Stimulated activated naive CD8-positive, alpha-beta T cell treated with anti-CD3 and anti-CD28 coated beads, Interleukin-15, Interleukin-2, amounts not matched to agents 100 U/mL and 50 U/mL, for 24 hours (primary cell): ENCODE data around the gene PRKG1.
"Not testable (repeated sequence)": the region's sequence is repeated elsewhere in the genome, so short reads cannot be mapped to it uniquely, and the experiment has no call there.

Experiments
- ATAC-seq: fragments of 150-1000 bp; cut with Tn5 transposase; one replicate; pipeline ENCODE4 v1.10.0; 2021
- DNase-seq: peaks from one replicate; pipeline ENCODE4 v3.0.0; 2021

Gene PRKG1

GRCh38 chr10:51272555-51272954, 198.3 kb downstream of the PRKG1 start:
- no peak for DNase-seq
- no peak for ATAC-seq

GRCh38 chr10:51273574-51273973, 199.3 kb downstream of the PRKG1 start:
- no peak for DNase-seq

DNA sequence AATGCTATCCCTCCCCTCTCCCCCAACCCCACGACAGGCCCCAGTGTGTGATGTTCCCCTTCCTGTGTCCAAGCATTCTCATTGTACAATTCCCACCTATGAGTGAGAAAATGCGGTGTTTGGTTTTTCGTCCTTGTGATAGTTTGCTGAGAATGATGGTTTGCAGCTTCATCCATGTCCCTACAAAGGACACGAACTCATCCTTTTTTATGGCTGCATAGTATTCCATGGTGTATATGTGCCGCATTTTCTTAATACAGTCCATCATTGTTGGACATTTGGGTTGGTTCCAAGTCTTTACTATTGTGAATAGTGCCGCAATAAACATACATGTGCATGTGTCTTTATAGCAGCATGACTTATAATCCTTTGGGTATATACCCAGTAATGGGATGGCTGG, 201.8 kb downstream of the PRKG1 start:
- DNase-seq, ATAC-seq: not testable (repeated sequence)

More at GRCh38 chr10:51273574-51273973, 199.3 kb downstream of the PRKG1 start:
- ATAC-seq, result no peak

DNA sequence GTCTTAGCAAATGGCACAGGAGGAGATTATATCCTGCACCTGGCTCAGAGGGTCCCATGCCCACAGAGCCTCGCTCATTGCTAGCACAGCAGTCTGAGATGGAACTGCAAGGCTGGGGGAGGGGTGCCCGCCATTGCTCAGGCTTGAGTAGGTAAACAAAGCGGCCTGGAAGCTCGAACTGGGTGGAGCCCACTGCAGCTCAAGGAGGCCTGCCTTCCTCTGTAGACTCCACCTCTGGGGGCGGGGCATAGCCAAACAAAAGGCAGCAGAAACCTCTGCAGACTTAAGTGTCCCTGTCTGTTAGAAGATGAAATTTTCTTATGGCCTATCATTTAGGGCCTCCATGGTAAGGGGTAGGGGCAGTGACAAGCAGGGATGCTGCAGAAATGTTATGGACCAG, 207.1 kb downstream of the PRKG1 start:
- not testable (repeated sequence) for DNase-seq, ATAC-seq

- no peak for ATAC-seq
These were observed 211.3 kb downstream of the PRKG1 start for GRCh38 chr10:51285601-51286000.

GRCh38 chr10:51288511-51288910, 214.2 kb downstream of the PRKG1 start:
- ATAC-seq (no peak), DNase-seq (no peak)

More at GRCh38 chr10:51285601-51286000, 211.3 kb downstream of the PRKG1 start:
- DNase-seq, result no peak

DNA sequence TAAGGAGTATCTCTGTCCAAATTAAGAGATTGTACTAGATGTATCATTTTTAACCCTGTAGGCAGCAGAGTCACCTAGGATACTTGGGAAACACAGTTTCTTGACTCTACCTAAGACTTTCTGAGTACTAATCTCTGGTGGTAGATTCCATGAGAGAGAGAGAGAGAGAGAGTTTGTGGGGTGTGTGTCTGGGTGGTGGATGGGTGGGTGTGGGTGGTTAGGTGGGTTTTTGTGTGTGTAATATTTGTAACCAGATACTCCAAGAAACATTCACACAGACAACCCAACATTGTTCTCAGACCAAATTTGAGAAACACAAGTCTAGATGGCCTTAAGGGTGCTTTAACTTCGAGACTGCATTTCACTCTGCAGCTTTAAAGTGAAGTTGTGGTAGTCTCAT, 215.2 kb downstream of the PRKG1 start:
- ATAC-seq (no peak), DNase-seq (no peak)

- DNase-seq (no peak), ATAC-seq (no peak)
These were observed 217.7 kb downstream of the PRKG1 start for GRCh38 chr10:51291961-51292360.

DNA sequence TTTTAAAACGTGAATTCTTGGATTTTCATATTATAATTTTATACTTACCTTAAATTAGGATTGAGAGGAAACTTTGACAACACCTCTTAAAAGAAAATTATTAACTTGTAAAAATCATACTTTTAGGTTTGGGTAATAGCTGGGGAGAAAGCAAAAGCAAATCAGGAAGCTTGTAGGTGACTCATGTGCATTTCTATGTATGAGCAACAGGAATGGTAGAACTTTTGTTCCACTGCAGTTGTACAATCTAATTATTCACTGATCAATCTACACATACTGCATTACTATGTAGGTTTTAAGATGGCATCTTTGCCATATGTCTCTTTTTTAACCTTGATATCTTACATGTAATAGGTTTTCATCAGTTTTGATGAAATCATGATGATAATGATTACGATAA, 223.2 kb downstream of the PRKG1 start:
- DNase-seq (no peak), ATAC-seq (no peak)

DNA sequence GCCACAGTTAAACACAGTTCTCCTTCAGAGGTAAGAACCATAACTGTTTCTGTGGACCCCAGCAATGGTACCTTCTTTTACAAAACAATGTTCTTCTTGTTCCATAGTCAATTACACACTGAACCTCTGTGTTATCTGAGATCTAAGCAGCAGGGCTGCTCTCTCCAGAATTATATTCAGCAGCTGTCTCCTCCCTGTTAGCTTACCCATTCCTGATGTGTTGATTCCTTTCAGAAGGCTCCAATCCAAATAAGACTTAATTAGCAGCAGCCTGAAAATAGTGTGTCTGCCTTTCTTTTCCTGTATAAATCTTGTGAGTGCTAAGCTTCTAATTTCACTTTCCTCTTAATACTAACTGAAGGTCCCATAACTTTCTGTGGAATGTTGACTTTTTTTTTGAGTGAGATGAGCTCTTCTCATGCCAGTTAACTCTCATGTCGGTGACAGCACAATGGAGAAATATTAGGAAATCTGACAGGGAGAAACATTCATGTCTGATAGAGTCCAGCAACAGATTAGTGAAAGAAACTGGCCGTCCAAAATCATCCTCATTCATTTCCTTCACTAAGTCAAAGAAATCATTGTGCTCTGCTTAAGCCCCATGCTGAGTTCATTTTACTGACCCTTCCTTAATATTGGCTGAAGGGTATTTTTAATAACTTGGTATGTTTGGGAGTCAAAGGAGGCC, 226.5 kb downstream of the PRKG1 start:
- DNase-seq, result no peak
- no peak for ATAC-seq

DNA sequence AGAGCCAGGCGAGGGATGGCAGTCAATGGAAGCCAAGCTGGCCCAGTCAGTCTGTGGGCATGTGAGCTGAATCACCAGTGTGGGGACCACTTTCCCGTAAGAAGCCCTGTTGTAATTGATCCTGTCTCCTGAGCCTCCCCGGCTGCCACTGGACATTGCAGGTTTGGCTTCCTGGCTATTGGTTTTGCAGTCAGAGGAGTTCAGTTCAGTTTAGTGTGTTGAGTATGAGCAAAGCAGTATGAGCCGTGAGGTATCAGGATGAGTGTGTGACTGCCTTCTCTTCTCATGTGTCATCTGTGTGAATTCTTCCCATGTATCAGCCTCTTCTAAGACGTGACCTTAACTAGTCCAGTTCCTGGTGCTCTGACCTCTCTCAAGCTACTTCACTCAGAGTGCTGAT, 227.4 kb downstream of the PRKG1 start:
- DNase-seq, result no peak
- no peak for ATAC-seq

DNA sequence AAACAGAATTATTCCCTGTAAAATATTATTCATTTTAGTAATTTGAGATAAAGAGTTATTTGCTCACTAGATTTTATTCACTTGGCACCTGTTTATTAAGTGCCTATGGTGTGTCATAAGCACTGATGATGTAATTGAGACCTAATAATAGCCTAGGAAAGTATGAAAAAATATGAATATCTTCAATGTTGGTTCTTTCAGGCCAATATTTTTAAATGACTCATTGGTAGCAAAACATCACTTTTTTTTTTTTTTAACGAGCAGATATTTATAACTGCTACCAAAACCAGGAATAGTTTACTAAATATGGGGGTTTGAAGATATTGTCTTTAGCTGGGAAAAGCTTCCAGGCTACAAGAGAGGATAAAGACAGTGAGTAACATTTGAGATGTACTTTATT, 228.0 kb downstream of the PRKG1 start:
- ATAC-seq (no peak), DNase-seq (no peak)

DNA sequence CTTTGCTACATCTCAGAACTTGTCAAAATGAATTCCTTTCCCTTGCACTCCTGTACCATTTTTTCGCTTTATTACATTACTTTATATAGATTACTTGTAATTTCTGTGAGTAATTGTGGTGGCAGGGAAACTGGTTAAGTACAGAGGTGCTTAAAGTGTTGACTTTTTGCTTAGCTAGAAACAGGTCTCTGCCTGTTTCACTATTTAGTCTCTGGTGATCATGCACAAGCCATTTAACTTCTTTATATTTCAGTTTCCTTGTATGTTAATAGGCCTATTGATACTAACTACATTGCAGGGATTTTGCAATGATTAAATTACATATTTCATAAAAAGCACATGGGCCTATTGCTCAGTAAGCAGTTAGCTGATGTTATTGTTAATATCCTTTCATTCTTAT, 233.8 kb downstream of the PRKG1 start:
- ATAC-seq, result no peak
- no peak for DNase-seq

- no peak for ATAC-seq
- DNase-seq, result no peak
These were observed 236.9 kb downstream of the PRKG1 start for GRCh38 chr10:51311228-51311627.

DNA sequence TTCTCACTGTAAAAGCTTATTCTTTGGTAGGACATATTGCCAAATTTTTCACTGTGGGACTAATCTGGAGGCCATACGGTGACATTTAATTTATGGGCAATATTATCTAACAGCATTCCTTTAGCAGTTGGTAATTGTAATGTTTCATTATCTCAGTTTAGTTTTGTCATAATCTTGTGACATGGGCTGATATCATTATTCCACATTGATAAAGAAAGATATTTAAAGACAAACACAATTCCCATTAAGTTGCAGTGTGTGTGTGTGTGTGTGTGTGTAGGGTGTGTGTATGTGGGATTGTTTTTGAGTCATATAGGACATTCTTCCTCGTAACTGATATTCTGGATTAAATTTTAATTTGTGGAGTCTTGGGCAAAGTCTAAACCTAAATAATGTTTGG, 238.5 kb downstream of the PRKG1 start:
- no peak for DNase-seq
- no peak for ATAC-seq

DNA sequence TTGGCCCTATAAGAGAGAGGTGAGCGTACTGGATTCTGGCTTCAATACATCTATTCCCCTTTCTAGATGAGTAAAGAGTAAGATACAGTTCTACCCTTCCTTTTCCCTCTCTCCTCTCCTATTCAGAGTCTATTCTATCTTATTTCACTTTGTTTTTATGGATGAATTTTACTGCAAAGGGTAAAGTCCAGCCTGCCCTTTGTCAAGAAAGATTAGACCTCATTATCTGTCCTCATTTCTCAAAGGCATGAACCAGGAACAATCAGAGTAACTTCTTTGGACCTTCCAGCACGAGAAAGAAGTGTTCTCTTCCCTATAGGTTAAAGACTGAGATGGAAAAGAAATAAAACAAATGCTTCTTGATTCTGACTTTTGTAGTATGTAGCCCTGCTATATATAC, 239.0 kb downstream of the PRKG1 start:
- ATAC-seq (no peak), DNase-seq (no peak)

DNA sequence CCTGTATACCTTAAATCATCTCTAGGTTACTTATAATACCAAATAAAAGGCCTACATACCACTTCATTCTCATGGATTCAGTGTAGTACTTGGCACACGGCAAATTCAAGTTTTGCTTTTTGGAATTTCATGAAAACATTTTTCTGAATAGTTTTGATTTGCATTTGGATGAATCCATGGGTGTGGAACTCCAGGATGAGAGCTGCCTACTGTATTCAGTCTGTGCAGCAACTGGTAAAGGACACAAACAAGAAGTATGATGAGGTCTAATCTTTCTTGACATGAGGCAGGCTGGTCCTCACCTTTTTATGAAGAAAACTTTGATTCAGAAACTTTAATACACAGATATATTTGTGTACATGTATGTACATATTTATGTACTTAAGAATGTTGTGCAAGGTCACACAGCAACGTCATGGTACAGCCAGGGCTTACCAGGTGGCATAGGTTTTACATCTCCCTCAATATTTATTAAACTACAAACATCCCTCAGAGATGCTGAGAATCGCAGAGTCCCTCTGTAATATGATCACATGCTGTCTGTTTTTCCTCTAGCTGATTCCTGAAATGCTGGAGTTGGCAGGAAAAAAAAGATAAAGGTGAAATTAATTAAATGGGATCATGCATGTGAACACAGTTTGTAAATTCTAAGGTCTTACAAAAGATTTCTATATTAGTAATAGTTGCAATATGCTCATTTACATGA, 239.6 kb downstream of the PRKG1 start:
- no peak for ATAC-seq

GRCh38 chr10:51314481-51314880, 240.2 kb downstream of the PRKG1 start:
- ATAC-seq (no peak), DNase-seq (no peak)

More for the DNA sequence above, 239.6 kb downstream of the PRKG1 start:
- DNase-seq, result no peak

DNA sequence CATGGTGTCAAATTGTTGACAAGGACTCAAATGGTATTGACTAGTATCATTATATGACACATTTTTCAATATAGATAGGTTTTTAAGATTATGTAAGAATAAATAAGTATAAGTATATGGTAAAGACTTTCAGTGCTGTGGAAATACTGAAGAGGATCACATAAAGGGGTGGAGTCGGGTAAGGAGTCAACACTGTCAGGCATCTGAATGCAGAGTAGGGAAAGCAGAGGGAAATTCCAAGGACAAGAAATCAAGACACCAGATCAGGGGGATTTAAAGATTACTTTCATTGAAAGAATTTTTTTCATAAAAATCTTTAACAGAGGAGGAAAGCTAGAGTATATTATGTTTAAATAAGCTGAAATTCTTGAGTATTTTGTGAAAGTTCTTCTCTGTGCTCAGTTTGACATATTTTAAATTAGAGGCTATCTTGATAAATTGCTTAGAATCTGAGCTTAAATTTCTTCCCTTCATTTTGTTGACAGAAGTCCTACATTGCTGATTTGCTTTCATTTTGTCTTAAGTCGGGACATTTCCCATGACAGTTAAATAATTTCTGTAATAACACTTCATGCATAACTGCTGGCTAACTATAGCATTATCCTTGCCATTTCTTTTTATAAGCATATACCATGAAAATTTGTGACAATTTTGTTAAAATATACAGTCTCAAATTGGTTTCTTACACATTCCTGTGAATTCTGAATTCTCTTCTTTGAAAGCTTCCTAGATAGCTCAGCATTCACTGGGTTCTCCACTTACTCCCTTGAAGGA, 244.3 kb downstream of the PRKG1 start:
- DNase-seq, result no peak
- no peak for ATAC-seq

GRCh38 chr10:51319173-51319435, 244.8 kb downstream of the PRKG1 start:
- no peak for DNase-seq
- no peak for ATAC-seq

DNA sequence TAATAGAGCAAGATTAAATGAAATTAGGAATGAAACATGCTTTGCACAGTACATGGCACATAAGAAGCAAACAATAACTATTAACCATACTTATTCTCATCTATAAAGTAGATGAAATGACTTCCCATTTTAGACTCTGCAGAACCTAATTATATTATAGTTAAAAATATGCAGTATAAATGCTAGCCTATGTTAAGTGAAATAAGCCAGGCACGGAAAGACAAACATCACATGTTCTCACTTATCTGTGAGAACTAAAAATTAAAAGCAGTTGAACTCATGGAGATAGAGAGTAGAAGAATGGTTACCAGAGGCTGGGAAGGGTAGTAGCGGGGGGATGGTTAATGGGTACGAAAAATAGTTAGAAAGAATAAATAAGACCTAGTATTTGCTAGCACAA, 247.0 kb downstream of the PRKG1 start:
- no peak for DNase-seq
- ATAC-seq, result no peak

GRCh38 chr10:51321980-51322379, 247.7 kb downstream of the PRKG1 start:
- ATAC-seq, result no peak
- DNase-seq, result no peak

GRCh38 chr10:51325649-51326048, 251.4 kb downstream of the PRKG1 start:
- DNase-seq (no peak), ATAC-seq (no peak)
